NCI-H146 treated with DMSO at 0.1 percent for 48 hours (cell line): ENCODE data around the gene IFNA8.
"Not testable (repeated sequence)": the region's sequence is repeated elsewhere in the genome, so short reads cannot be mapped to it uniquely, and the experiment has no call there.

Source experiments
- DNase-seq: peaks from one replicate; lab custom pipeline; 2025; ENCODE audit not compliant: unreplicated experiment; lab: John Stamatoyannopoulos, UW

The IFNA8 gene

GRCh38 chr9:21408817-21409216 is at the start of gene IFNA8:
IFNA8 (plus strand) TSS chr9:21409117; CDS start chr9:21409177, 60 bp downstream.
- no peak for DNase-seq

GRCh38 chr9:21362287-21362686 is 46.6 kb upstream of the IFNA8 start:
- no peak for DNase-seq

DNA sequence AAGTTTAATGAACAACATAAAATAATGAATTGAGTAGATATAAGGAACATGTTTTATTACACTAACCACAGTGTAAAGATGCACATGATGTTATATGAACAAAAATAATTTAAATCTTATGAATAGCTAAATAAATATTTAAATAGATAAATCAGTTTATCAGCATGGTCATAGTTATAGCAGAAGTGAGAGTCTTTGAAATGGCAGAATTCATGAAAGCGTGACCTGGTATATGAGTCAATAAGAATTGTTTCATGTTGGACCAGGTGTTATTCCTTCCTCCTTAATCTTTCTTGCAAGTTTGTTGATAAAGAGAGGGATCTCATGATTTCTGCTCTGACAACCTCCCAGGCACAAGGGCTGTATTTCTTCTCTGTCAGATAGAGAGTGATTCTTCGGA is 41.7 kb upstream of the IFNA8 start:
- not testable (repeated sequence) for DNase-seq

DNA sequence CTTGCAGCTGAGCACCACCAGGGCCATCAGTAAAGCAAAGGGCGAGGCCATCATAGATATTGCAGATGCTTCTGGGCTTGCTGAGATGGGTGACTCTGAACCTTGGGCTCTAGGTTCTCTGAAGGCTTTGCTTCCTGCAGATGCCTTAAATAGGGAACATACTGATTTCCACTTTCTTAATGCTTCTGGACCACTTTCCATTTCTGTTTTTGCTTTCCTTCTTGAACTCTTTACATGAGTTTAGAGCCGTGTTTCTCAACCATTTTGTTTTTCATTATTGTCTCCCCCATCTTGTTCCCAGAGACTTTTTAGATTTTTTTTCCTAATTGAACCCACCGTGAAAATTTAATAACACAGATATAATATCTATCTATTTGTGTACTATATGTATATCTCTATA is 41.0 kb upstream of the IFNA8 start, which contains the start of gene IFNA13:
TSS of gene IFNA13 (minus strand) at position 101 of the 400 bp plus-strand sequence. CDS start at position 54, 47 bp downstream.
- no peak for DNase-seq

- not testable (repeated sequence) for DNase-seq
These were observed 37.5 kb upstream of the IFNA8 start for GRCh38 chr9:21371467-21371866.

DNA sequence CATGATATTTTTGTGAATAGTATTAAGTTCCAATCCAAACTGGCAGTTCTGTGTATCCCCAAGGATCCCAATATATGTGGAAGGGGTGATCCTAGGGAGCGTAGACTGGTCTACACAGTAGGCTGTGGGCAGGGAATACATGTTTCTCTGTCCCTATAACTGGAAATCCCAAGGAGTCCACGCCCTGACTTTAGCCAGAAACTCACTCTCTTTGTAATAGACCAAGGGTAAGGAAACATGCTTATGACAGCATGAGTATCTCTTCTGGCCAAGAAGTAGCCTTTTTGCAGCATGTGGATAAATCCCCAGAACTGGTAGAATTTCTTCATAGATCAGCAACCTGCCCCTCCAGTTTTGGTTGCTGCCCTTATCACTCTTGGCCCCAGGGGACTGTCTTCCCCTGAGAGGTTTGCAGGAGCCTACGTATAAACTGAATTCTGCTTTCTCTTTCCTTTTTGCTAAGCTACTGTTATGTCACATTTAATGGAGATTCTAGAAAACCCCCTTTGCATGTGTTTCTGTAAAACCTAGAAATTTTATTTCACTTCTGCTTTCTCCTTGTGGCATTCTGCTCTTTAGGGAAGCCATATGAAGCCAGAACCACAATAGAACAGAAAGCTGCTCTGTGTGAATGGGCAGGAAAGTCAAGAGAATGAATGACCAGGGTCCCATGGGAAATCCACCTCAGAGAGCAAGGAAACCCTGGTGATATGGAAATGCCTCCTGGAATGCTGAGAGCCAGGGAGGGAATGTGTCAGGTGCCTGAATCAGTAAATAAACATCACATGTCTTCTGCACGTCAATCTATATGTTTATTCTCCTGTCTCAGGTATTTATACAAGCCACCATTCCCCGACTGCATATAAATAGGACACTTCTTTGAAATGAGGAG is 27.2 kb upstream of the IFNA8 start:
- DNase-seq = no peak

- DNase-seq = no peak
These were observed 25.3 kb upstream of the IFNA8 start for GRCh38 chr9:21383627-21384026.

GRCh38 chr9:21385131-21385670 is 23.7 kb upstream of the IFNA8 start, which contains the start of gene IFNA2:
IFNA2 (minus strand) TSS chr9:21385398; CDS start chr9:21385329, 69 bp downstream.
- no peak for DNase-seq

- no peak for DNase-seq
These were observed 16.6 kb upstream of the IFNA8 start for GRCh38 chr9:21392270-21392669.

GRCh38 chr9:21395778-21396717 is 12.9 kb upstream of the IFNA8 start:
- DNase-seq = no peak

- no peak for DNase-seq
These were observed 9.9 kb upstream of the IFNA8 start for GRCh38 chr9:21398955-21399489.

- no peak for DNase-seq
These were observed 9.0 kb upstream of the IFNA8 start for GRCh38 chr9:21399956-21400355.

GRCh38 chr9:21402386-21403251 is 6.3 kb upstream of the IFNA8 start:
- no peak for DNase-seq

- no peak for DNase-seq
These were observed 4.8 kb upstream of the IFNA8 start for GRCh38 chr9:21404146-21404545.

DNA sequence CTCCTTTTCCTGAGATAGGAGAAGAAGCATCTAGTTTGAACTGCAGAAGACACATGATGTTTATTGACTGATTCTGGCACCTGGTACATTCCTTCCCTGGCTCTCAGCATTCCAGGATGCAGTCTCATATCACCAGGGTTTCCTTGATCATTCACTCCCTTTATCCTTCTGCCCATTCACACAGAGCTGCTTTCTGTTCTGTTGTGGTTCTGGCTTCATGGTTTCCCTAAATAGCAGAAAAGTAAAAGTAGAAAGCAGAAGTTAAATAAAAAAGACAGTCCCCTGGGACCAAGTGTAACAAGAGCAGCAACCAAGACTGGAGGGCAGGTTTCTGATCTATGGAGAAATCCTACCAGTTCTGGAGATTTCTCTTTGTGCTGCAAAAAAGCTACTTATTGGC is 3.2 kb downstream of the IFNA8 start:
- DNase-seq = no peak

DNA sequence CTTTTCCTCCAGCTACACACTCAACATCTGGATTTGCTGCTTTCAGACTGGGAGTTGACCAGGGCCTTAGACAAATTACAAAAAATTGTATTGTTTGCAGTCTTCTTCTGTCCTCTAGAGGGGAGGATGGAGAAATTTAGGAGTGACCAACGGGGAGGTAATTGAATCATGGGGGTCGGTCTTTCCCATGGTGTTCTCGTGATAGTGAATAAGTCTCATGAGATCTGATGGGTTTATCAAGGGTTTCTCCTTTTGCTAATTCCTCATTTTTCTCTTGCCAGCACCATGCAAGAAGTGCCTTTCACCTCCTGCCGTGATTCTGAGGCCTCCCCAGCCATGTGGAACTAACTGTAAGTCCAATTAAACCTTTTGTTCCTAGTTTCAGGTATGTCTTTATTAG is 4.2 kb downstream of the IFNA8 start:
- DNase-seq = no peak

- no peak for DNase-seq
These were observed 4.7 kb downstream of the IFNA8 start for GRCh38 chr9:21413624-21414023.

DNA sequence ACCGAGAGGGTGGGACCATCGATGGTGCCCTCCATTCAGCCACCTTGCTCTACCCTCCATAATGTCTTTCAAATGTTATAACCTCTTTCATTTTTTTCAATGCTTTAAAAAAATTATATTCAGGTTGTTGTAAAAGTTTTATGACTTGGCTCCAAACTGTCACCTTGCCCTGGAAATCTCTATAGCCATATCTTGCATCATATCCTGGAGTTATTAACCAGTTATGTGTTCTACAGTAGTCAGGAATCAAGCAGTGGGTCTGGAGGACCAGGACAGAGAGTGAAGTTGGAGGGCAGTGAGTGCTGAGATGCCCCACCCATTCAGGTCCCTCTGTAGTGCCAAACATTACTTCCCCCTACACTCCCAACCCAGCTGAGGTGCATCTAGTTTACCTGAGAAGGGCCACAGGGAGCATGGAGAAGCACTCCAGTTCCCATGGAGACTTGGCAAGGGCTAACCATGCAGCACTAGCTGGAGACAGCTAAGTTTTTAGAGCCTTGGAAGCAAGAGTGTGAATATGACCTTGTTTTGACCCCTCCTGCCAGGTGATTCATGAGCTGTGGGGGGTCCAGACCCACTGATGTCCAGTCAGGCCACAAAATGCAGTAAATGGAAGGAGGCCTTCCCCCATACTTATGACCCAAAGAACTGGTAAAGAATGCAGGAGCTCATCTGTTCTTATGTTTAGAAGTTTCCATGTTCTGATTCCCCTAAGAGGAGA is 5.5 kb downstream of the IFNA8 start:
- no peak for DNase-seq

DNA sequence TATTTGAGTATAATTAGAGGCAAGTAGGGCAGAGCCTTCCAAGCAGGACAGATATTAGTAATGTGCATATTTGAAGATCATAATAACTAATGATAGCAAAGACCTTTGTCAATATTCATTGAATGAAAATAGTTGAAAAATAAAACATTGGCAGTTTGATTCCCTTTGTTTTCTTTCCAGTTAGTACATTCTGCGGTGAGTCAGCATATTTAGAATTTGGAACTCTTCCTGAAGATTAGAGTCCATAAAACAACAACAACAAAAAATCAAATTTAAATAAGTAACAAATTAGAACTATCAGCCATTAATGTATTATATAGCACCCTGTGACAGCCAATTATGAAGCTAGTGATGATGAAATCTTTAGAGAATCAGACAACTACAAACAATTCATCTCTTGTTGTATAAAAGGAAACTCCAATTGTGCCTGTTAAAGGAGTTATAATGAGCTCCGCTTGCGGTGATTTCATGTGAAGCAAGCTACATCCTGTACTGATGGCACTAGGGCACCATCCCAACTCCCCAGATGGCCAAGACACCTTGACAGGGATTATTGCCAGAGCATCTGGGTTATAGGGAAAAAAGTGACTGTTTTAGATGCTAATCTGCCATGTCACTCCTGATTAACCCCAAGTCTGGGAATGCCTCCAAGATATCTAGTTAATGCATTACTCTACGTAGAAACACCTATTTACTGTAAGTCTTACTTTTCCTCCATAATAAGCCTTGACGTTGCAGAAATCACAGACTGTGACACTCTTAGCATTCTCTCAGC is 6.8 kb downstream of the IFNA8 start:
- no peak for DNase-seq
